Measurements from ENCODE around the gene PTPRB.

DNA sequence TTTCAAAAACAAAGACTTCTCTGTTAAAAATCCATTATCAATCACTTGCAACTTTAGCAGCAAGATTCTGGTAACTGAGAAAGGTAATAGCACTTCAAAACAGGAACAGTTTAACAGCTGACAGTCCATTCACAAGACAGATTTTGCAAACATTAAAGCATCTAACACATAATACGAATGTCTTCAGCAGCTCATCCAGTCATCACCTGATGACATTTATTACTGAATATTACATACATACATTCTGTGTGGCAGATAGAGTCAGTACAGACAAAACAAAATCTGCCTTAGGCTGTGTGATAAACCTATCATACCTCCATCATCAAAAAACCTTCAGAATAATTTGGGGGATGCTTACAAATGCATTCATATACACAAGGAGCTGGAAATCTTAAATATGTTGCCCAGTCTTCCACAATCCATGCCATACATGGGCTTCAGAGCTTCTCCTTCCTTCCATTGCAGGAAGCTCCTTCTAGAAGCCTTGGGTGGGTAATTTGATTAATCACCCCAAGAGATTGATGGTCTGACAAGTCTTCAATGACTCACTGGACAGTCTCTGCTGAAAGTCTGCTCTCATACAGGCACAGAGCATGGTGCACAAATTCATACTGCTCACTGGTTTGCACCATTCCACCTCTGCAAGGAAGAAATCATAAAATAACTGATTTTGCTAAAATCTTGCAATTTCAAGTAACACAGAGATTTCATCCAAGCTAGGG lies 1.6 kb upstream of the PTPRB start:
- TF ChIP-seq SUZ12 (IDR thresholded peaks at IDR 0.05) (no peak), FOXM1 (IDR thresholded peaks at IDR 0.05; ENCODE audit: borderline replicate concordance) (no peak), FOXK2 (IDR thresholded peaks at IDR 0.05) (no peak), ZNF384 (IDR thresholded peaks at IDR 0.05) (no peak), FOXA1 (IDR thresholded peaks at IDR 0.05) (no peak), BHLHE40 (IDR thresholded peaks at IDR 0.05; ENCODE audit: borderline replicate concordance) (no peak), SP1 (IDR thresholded peaks at IDR 0.05) (no peak), ELF4 (IDR thresholded peaks at IDR 0.05) (no peak), CTBP1 (IDR thresholded peaks at IDR 0.05; ENCODE audit: borderline replicate concordance) (no peak), HDGF (IDR thresholded peaks at IDR 0.05; ENCODE audit: borderline replicate concordance) (no peak), ARNT (IDR thresholded peaks at IDR 0.05) (no peak)

All from HEK293T (cell line).